GM18951 (cell line): ENCODE measurements around the gene LRRC8C.

ENCODE experiments used
- POLR2A ChIP-seq: IDR thresholded peaks from 4 replicates; pipeline ENCODE4 v1.6.1; 2011; ENCODE audit warnings: mild to moderate bottlenecking; ENCODE audit not compliant: insufficient read length, insufficient read depth; ENCODE audit errors: extremely low read depth
- in situ Hi-C: fragments of 300-500 bp; cut with MboI; formaldehyde crosslinking; loops from one replicate; pipeline ENCODE4 v1.12.0; 2022; ENCODE audit warnings: low sequenced_read_pairs, mixed read lengths, inconsistent platforms; ENCODE audit not compliant: unreplicated experiment

The LRRC8C gene

DNA sequence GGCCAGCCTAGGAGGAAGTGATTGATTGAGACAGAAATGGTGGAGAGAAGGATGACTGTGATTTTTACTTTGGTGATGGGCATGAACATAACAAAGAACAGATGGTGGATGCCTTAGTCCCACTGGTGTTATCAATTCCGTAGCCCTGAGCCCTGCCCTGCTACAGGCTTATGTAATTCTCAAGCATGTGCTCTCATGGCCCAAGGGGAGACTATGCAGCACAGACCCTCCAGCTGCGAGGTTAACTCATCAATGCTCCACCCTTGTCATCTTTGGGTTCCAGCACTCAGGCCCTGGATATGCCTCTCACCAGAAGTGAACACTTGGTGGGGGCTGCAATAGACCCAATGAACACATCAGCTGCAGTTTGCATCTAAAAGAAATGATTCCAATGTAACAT lies 125.2 kb downstream of the LRRC8C start:
- no peak for TF ChIP-seq POLR2A
- in situ Hi-C loops: loop anchor here (25.0 kb wide), 1 partner anchor 271 kb away; no protein-coding TSS in a partner anchor

DNA sequence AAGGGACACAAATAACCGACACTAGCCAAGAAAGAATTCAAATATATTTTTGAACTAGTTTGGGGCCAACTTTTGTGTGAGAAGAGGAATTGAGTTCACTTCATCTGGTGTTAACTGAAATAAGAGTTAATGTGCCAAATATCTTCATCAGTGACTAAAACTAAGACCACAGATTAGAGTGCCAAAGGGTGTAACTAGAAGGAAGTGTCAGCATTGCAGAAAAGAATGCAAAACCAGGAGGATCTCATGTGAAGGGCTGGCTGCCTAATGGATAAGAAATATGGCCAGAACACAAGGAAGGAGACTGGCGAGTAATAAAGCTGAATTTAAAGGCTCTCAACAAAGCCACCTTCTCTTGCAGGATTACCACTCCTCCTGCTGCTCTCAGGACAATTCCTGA lies 126.1 kb downstream of the LRRC8C start:
- in situ Hi-C loops: loop anchor here (25.0 kb wide), 1 partner anchor 272 kb away; no protein-coding TSS in a partner anchor
- no peak for TF ChIP-seq POLR2A

DNA sequence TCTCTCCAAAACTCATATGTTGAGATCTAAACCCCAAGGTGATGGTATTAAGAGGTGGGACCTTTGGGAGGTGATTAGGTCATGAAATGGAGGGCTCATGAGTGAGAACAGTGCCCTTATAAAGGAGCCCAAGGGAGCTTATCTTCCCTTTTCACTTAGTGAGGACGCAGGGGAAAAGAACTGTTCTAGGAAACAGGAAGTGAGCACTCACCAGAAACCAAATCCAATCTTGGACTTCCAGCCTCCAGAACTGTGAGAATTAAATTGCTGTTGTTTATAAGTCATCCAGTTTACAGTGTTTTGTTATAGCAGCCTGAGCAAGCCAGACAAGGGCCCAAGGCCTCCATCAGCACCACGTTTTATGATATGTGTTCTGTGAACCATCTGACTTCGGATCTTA lies 127.6 kb downstream of the LRRC8C start:
- no peak for TF ChIP-seq POLR2A
- in situ Hi-C loops: loop anchor here (5.0 to 25.0 kb wide), 2 partner anchors 133 to 273 kb away; no protein-coding TSS in a partner anchor

DNA sequence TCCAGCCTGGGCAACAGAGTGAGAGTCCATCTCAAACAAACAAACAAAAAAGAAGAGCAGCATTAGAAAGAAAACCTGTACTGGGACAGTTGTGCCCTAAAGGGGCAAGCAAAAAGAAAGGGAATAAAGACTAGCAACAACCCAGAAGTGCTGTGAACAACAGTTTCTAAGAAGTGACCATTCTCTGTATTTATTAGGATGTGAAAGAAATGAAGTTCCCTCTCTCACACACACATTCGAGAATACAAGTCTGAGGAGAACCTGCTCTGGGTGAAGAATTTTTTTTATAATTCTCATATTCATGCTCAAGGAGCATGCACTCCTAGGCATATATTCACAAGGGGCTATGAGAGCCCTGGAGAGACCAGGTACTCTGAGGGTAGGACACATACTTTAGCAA lies 128.4 kb downstream of the LRRC8C start:
- TF ChIP-seq POLR2A: no peak
- in situ Hi-C loops: loop anchor here (5.0 to 25.0 kb wide), 2 partner anchors 134 to 274 kb away; no protein-coding TSS in a partner anchor

DNA sequence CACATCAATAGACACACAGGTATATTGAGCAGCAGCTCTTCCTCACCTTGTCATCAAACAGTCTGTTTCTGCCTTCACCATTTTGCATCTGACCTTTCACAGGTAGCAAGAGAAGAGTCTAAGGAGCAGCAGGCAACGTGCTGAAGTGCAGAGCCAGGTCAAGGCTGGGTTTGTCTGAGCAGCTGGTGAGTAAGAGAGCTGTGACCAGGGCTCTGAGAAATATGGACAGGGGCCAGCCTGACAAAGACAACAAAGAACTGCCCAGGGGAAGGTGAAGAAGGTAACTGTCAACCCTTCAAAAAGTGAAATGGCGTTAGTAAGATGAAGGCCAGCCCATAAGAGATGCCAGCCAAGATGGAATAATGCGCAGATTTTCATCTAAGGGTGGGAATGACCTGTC lies 129.0 kb downstream of the LRRC8C start:
- TF ChIP-seq POLR2A: no peak
- in situ Hi-C loops: loop anchor here (5.0 to 25.0 kb wide), 2 partner anchors 135 to 275 kb away; no protein-coding TSS in a partner anchor

DNA sequence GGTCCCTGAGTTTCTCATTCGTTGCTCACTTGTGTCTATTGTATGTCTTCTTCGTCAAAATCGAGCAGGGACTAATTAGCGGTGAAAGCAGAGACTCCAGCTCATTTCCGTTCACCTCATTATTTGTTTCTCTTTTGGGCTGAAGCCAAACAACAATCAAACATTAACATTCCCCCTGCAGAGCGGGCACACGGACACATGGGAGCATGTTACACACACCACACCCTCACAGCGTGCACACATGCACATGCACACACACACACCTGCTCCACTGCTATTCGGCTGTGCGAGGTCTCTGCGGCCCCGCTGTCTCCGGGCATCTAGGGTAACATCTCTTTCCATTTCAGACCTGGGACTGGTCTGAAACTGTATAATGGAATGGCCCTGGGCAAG lies 129.5 kb downstream of the LRRC8C start:
- TF ChIP-seq POLR2A: no peak
- in situ Hi-C loops: loop anchor here (5.0 to 25.0 kb wide), 2 partner anchors 135 to 275 kb away; no protein-coding TSS in a partner anchor

DNA sequence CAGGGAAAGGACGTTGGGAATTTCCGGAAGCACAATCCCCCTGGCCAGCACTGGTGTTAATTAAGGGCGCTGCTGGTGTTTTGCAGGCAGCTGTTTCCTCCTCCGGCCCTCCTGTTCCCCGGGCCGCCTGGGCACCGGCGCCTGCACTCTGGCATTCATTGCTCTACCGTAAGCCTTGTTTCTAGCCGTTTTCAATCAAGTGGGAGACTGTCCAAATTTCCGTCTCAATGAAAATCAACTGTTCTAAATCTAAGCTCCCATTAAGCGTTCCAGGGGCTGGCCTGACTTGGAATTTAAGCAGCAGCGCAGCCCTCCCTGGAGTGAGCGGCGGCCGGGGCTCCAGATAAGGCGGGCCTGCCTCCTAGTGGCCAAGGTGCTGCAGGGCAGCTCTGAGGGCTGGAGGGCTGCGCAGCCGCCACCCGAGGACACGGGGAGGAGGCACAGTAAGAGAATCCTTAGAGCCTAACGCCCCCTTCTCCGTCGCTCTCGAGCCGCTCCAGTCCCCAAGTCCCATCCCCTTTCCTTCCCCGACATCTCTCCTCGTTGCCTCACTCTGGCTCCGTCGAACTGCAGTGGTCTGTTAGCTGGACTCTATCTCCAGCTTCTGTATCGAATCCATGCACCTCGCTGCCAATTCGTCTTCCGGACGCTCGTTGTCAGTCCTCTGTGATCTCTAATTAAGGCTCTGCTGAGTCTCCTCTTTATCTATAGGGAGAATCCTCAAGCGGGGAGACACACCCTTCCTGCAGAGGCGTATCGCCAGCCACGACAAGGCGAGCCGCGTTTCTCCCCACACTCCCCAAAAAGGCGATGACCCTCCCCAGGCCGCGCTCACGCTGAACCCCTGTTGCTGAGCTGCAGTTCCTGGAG lies 130.1 kb downstream of the LRRC8C start:
- in situ Hi-C loops: loop anchor here (5.0 to 25.0 kb wide), 2 partner anchors 136 to 276 kb away; no protein-coding TSS in a partner anchor
- TF ChIP-seq POLR2A: no peak

DNA sequence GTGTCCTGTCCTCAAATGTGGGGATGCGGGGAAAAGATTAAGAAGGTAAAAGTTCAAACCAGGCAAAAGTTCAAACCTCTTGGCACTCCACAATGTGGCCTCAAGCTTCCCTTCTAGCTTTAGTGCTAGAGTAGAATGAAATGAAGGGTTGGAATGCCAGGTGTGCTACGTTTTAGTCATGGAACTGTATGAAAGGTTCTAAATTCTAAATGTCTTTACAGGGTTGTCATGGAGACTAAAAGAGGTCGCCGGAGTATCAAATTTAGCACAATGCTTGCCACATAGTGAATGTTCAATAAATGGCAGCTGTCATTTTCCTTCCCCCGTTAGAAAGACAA lies 130.7 kb downstream of the LRRC8C start:
- no peak for TF ChIP-seq POLR2A
- in situ Hi-C loops: loop anchor here (5.0 to 25.0 kb wide), 2 partner anchors 136 to 276 kb away; no protein-coding TSS in a partner anchor

DNA sequence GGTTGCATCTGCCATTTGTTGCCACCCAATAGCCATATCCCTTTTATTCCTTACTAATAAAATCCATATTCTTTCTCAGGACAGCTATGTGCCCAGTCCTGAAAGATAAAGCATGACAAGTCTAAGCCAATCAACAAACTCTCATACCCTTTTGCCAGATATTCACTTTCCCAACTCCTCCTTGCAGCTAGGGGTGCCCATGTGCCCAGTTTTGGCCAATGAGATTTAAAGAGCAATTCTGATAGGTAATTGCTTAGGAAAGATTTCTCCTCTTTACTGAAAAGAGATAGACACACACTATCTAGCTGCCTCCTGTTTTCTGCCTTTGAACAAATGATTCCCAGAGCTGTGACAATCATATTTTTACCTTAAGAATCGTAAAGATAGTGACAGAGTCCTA lies 132.9 kb downstream of the LRRC8C start:
- in situ Hi-C loops: loop anchor here (25.0 kb wide), 1 partner anchor 278 kb away; no protein-coding TSS in a partner anchor

DNA sequence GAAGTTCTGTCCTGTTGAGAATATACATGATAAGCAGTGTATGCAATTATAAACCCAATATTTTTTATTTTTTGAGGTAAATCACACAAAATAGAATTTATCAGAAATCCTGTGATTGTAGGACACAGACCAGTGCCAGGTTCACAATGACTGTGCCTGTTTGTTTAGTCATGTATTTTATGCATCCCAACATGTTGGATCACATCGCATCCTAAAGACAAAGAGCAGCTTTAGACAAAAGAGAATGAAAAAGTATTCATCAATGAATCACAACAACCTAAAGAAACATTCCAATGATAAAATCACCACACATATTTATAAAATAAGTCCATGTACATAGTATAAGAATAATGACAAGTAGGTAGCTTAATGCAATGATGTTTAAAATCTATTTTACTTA lies 134.7 kb downstream of the LRRC8C start:
- in situ Hi-C loops: loop anchor here (25.0 kb wide), 1 partner anchor 280 kb away; no protein-coding TSS in a partner anchor
- TF ChIP-seq POLR2A: no peak

More for the DNA sequence above, 132.9 kb downstream of the LRRC8C start:
- no peak for TF ChIP-seq POLR2A
